IMR-90 (cell line): ENCODE results near the gene TM4SF18. TPM values are rescaled to one million over a fixed set of nuclear protein-coding genes. Genes with fewer than 3 reads are reported as not detected.
A peak's percentile ranks its signal among the peaks of the same experiment; 100 is the strongest.

ENCODE experiments used
- ATAC-seq: fragments of 200-7000 bp; cut with Tn5 transposase; 2 replicates; pipeline ENCODE4 v1.9.1; 2020; ENCODE audit warnings: low read depth, mild to moderate bottlenecking, moderate library complexity
- BruUV-seq: library from RNA; stranded (reverse); fragments of 400-500 nt; replicated peaks from 2 replicates; lab custom pipeline; 2021; lab: Mats Ljungman, UMichigan
- CTCF ChIA-PET: fragments of 300-600 bp; formaldehyde crosslinking; extraction: SDS; loops from one replicate; lab custom pipeline; 2021; ENCODE audit warnings: antibody characterized with exemption; lab: Yijun Ruan, JAX
- POLR2A ChIA-PET: fragments of 300-600 bp; sonication (Branson Sonifier 250); formaldehyde crosslinking; loops from one replicate; lab custom pipeline; 2022; ENCODE audit warnings: antibody characterized with exemption; ENCODE audit not compliant: unreplicated experiment; lab: Charles Lee
- DNase-seq: peaks from one replicate; pipeline ENCODE4 v3.0.0; 2013
- H2AFZ ChIP-seq: replicated peaks from 2 replicates; pipeline ENCODE3; 2013; ENCODE audit warnings: low read length, mild to moderate bottlenecking; ENCODE audit not compliant: poor library complexity
- H2AK5ac ChIP-seq: 2 replicates; pipeline ENCODE4 v1.6.1; 2013; ENCODE audit warnings: low read depth, low read length, inconsistent platforms
- H2AK9ac ChIP-seq: replicated peaks from 2 replicates; pipeline ENCODE3; 2013; ENCODE audit warnings: mild to moderate bottlenecking, low read depth, low read length, moderate library complexity; ENCODE audit not compliant: poor library complexity
- H2BK120ac ChIP-seq: 2 replicates; pipeline ENCODE4 v1.6.1; 2013; ENCODE audit warnings: low read depth, low read length, inconsistent platforms
- H2BK15ac ChIP-seq: 3 replicates; pipeline ENCODE4 v1.6.1; 2013; ENCODE audit warnings: low read depth, low read length, inconsistent platforms
- H2BK20ac ChIP-seq: 2 replicates; pipeline ENCODE4 v1.6.1; 2013; ENCODE audit warnings: low read depth, mild to moderate bottlenecking, inconsistent platforms, low read length, moderate library complexity
- H2BK5ac ChIP-seq: 2 replicates; pipeline ENCODE4 v1.6.1; 2013; ENCODE audit warnings: mild to moderate bottlenecking, low read depth, low read length, inconsistent platforms; ENCODE audit not compliant: poor library complexity, severe bottlenecking
- H3K14ac ChIP-seq: replicated peaks from 2 replicates; pipeline ENCODE4 v1.6.1; 2013; ENCODE audit warnings: low read depth, low read length, inconsistent platforms
- H3K18ac ChIP-seq: 2 replicates; pipeline ENCODE4 v1.6.1; 2013; ENCODE audit warnings: low read depth, low read length, control low read depth
- H3K23ac ChIP-seq: 2 replicates; pipeline ENCODE4 v1.6.1; 2013; ENCODE audit warnings: low read depth, low read length, inconsistent platforms
- H3K27ac ChIP-seq: 2 replicates; pipeline ENCODE4 v1.5.1; 2013; ENCODE audit warnings: mild to moderate bottlenecking, control low read depth, low read length; ENCODE audit not compliant: insufficient read depth
- H3K27me3 ChIP-seq: 2 replicates; pipeline ENCODE4 v1.6.1; 2013; ENCODE audit warnings: low read length; ENCODE audit not compliant: control insufficient read depth, insufficient read depth
- H3K36me3 ChIP-seq: 2 replicates; pipeline ENCODE4 v1.6.1; 2013; ENCODE audit warnings: low read length, mixed read lengths; ENCODE audit not compliant: control insufficient read depth, insufficient read depth
- H3K4ac ChIP-seq: 2 replicates; pipeline ENCODE4 v1.6.1; 2013; ENCODE audit warnings: low read depth, low read length, inconsistent platforms
- H3K4me1 ChIP-seq: 2 replicates; pipeline ENCODE4 v1.6.1; 2013; ENCODE audit warnings: low read length, mixed read lengths; ENCODE audit not compliant: control insufficient read depth, insufficient read depth
- H3K4me2 ChIP-seq: 2 replicates; pipeline ENCODE4 v1.6.1; 2013; ENCODE audit warnings: low read depth, mild to moderate bottlenecking, control low read depth, low read length, moderate library complexity
- H3K4me3 ChIP-seq: 2 replicates; pipeline ENCODE4 v1.5.1; 2013; ENCODE audit warnings: low read depth, mild to moderate bottlenecking, control low read depth, low read length, moderate library complexity; ENCODE audit not compliant: insufficient read depth
- H3K56ac ChIP-seq: 2 replicates; pipeline ENCODE4 v1.6.1; 2013; ENCODE audit warnings: low read length, inconsistent platforms; ENCODE audit not compliant: insufficient read depth; ENCODE audit errors: extremely low read depth
- H3K79me1 ChIP-seq, 2 experiments: 2 replicates each; pipeline ENCODE4 v1.6.1; 2013; ENCODE audit warnings: low read length in 2 of 2, inconsistent platforms in 1 of 2, low read depth in 1 of 2
- H3K9ac ChIP-seq: 2 replicates; pipeline ENCODE4 v1.6.1; 2013; ENCODE audit warnings: low read depth, low read length, control low read depth
- H3K9me1 ChIP-seq: 2 replicates; pipeline ENCODE4 v1.6.1; 2013; ENCODE audit warnings: low read length, inconsistent platforms; ENCODE audit not compliant: insufficient read depth
- H3K9me3 ChIP-seq: 2 replicates; pipeline ENCODE4 v1.6.1; 2013; ENCODE audit warnings: low read length; ENCODE audit not compliant: control insufficient read depth, insufficient read depth
- H4K20me1 ChIP-seq: 2 replicates; pipeline ENCODE4 v1.6.1; 2013; ENCODE audit warnings: low read length, inconsistent platforms; ENCODE audit not compliant: insufficient read depth
- H4K5ac ChIP-seq: 2 replicates; pipeline ENCODE4 v1.6.1; 2013; ENCODE audit warnings: mild to moderate bottlenecking, low read depth, low read length, control low read depth
- H4K8ac ChIP-seq, 2 experiments: 2 replicates each; pipeline ENCODE4 v1.6.1; 2013; ENCODE audit warnings: low read depth in 2 of 2, low read length in 2 of 2, control low read depth in 1 of 2, inconsistent platforms in 1 of 2
- H4K91ac ChIP-seq: 2 replicates; pipeline ENCODE4 v1.6.1; 2013; ENCODE audit warnings: low read depth, low read length, inconsistent platforms; ENCODE audit not compliant: insufficient read depth
- BHLHE40 ChIP-seq: fragments of 150-350 bp; IDR thresholded peaks from 2 replicates; pipeline ENCODE4 v1.6.1; 2016; ENCODE audit warnings: mild to moderate bottlenecking, low read depth, low read length
- MXI1 ChIP-seq: IDR thresholded peaks from 2 replicates; pipeline ENCODE4 v1.6.1; 2012; ENCODE audit warnings: low read depth, mild to moderate bottlenecking, low read length, moderate library complexity, borderline replicate concordance
- NFE2L2 ChIP-seq: fragments of 150-350 bp; IDR thresholded peaks from 2 replicates; pipeline ENCODE4 v1.6.1; 2016; ENCODE audit warnings: low read depth, mild to moderate bottlenecking, low read length
- RFX5 ChIP-seq: IDR thresholded peaks from 2 replicates; pipeline ENCODE4 v1.8.0; 2012; ENCODE audit warnings: low read depth, mild to moderate bottlenecking, low read length, moderate library complexity
- SMC3 ChIP-seq: fragments of 150-350 bp; IDR thresholded peaks from 2 replicates; pipeline ENCODE4 v1.6.1; 2016; ENCODE audit warnings: low read depth, mild to moderate bottlenecking, antibody characterized with exemption, low read length, moderate library complexity
- WGBS, 2 experiments: methylation state at CpG; one replicate each; pipeline versions ENCODE4 v1.1.5 to v1.1.7; 2013; ENCODE audit warnings: missing lambda C conversion rate in 2 of 2; ENCODE audit not compliant: insufficient read length in 1 of 2; ENCODE audit errors: extremely low coverage in 2 of 2; 5-methylcytosine and 5-hydroxymethylcytosine counted together
- dilution Hi-C: fragments of 300-500 bp; cut with HindIII; formaldehyde crosslinking; loops from one replicate; pipeline ENCODE4 v1.14.3; 2018; ENCODE audit warnings: low sequenced_read_pairs; ENCODE audit not compliant: unreplicated experiment
- in situ Hi-C: fragments of 300-500 bp; cut with MboI; formaldehyde crosslinking; loops from 3 replicates; pipeline ENCODE4 v1.14.3; 2019; ENCODE audit warnings: low sequenced_read_pairs, inconsistent platforms, mixed read lengths
- intact Hi-C: fragments of 100-400 bp; cut with micrococcal nuclease; formaldehyde crosslinking; loops from 2 replicates; pipeline ENCODE4 v1.10.0; 2022
- polyA plus RNA-seq, 3 experiments: library from polyadenylated mRNA; depleted of rRNA; stranded (reverse); fragments of >200 nt; gene quantifications; 2 replicates each; pipeline ENCODE4 v1.2.3, GENCODE V29; 2012; ENCODE audit warnings: low replicate concordance in 1 of 3
- total RNA-seq: library from RNA; depleted of rRNA; stranded (reverse); fragments of >200 nt; gene quantifications from 2 replicates; pipeline ENCODE4 v1.2.3, GENCODE V29; 2012
- TF ChIP-seq, protein P1 (sequence below): fragments of 150-350 bp; IDR thresholded peaks from 2 replicates; pipeline ENCODE4 v1.6.1; 2017; ENCODE audit warnings: mild to moderate bottlenecking, antibody characterized with exemption, low read length, low read depth
- TF ChIP-seq, protein P2 (sequence below): conservative IDR thresholded peaks from 2 replicates; pipeline ENCODE4 v1.5.1; 2012; ENCODE audit warnings: mild to moderate bottlenecking, low read depth, low read length, improper control_type of control experiment

Gene TM4SF18
- total and polyA plus RNA-seq, 2 of the 4 experiments (the other 2 are of a cell fraction) = under 0.01 TPM; not detected in 1

DNA sequence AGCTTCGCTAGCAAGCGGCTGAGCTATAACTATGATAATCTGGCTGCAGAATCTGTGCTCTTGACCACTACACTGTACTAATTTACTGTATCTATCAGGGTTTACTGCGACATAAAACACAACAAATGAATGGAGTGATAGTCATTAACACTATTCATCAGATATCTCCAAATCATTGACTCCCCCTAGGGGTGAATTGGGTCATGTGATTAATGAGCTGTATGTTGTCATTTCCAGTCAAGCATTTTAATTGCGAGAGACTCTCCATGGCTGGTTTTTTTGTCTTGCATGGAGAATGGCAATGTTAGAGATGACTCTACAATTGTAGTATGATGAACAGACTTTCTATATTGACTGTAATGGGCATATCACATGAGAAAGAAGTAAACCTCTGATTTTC lies 10.5 kb upstream of the TM4SF18 start:
- Histone ChIP-seq H3K4ac (no peak overlapping the region), H3K9ac (no peak overlapping the region), H4K5ac (no peak overlapping the region), H4K20me1 (no peaks in the 10 kb centered on the region), H2AFZ (no peak overlapping the region), H3K9me1 (peaks cover 11% of the 10 kb centered on the region; the same call in 1 of the 2 replicates), H3K14ac (no peak overlapping the region), H3K27me3 (no peaks in the 10 kb centered on the region), H4K91ac (no peak overlapping the region), H3K9me3 (no peaks in the 10 kb centered on the region), H2BK15ac (no peak overlapping the region), H3K36me3 (no peaks in the 10 kb centered on the region), H3K18ac (no peak overlapping the region), H3K4me2 (no peak overlapping the region), H3K23ac (no peak overlapping the region), H3K27ac (no peak overlapping the region), H2BK120ac (no peak overlapping the region), H2AK9ac (no peak overlapping the region), H3K4me3 (no peak overlapping the region), H3K56ac (no peak overlapping the region), H3K79me1 (peaks cover 0 to 9% of the 10 kb centered on the region in 2 experiments; a peak in 1 of 4 replicates), H2BK20ac (peak overlapping the region; percentile 13; the same call in 1 of the 2 replicates), H2AK5ac (no peak overlapping the region), H2BK5ac (no peak overlapping the region), H3K4me1 (peaks cover 14% of the 10 kb centered on the region), H4K8ac (no peak overlapping the region)
- intact Hi-C loops (no loop called here), dilution Hi-C loops (no loop called here), in situ Hi-C loops (no loop called here)
- DNase-seq = no peak
- BruUV-seq = no TSS peak
- ATAC-seq = no peak
- TF ChIP-seq SMC3 (no peak), NFE2L2 (no peak), RFX5 (no peak), BHLHE40 (no peak), MXI1 (no peak)
- TF ChIP-seq, protein P1, sequence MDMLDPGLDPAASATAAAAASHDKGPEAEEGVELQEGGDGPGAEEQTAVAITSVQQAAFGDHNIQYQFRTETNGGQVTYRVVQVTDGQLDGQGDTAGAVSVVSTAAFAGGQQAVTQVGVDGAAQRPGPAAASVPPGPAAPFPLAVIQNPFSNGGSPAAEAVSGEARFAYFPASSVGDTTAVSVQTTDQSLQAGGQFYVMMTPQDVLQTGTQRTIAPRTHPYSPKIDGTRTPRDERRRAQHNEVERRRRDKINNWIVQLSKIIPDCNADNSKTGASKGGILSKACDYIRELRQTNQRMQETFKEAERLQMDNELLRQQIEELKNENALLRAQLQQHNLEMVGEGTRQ = no peak
- TF ChIP-seq, protein P2, sequence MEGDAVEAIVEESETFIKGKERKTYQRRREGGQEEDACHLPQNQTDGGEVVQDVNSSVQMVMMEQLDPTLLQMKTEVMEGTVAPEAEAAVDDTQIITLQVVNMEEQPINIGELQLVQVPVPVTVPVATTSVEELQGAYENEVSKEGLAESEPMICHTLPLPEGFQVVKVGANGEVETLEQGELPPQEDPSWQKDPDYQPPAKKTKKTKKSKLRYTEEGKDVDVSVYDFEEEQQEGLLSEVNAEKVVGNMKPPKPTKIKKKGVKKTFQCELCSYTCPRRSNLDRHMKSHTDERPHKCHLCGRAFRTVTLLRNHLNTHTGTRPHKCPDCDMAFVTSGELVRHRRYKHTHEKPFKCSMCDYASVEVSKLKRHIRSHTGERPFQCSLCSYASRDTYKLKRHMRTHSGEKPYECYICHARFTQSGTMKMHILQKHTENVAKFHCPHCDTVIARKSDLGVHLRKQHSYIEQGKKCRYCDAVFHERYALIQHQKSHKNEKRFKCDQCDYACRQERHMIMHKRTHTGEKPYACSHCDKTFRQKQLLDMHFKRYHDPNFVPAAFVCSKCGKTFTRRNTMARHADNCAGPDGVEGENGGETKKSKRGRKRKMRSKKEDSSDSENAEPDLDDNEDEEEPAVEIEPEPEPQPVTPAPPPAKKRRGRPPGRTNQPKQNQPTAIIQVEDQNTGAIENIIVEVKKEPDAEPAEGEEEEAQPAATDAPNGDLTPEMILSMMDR = no peak
- WGBS, 2 experiments = no CpG with 5 or more reads among the region's 4 CpGs
- ChIA-PET CTCF (interaction anchor here (1.0 kb wide), 1 partner anchor 28 kb away, joined by 5 read pairs; no protein-coding TSS in a partner anchor), POLR2A (no interaction called here)
